ENCODE measurements around the gene KHDRBS2.

GRCh38 chr6:61977099-61977498 is 308.9 kb downstream of the KHDRBS2 start:
- TF ChIP-seq CTCF (IDR thresholded peaks at IDR 0.05; ENCODE audit: insufficient read depth, low read depth, low read length) (no peak), EZH2 (IDR thresholded peaks at IDR 0.05; ENCODE audit: insufficient read depth, low read length) (no peak)

Measured in astrocyte (in vitro differentiated cells and primary cell).